NCI-H146 (cell line): ENCODE data around the gene DDC.
"Not testable (repeated sequence)": the region's sequence is repeated elsewhere in the genome, so short reads cannot be mapped to it uniquely, and the experiment has no call there.

ENCODE experiments used
- DNase-seq: peaks from one replicate; lab custom pipeline; 2025; lab: John Stamatoyannopoulos, UW

DDC gene

DNA sequence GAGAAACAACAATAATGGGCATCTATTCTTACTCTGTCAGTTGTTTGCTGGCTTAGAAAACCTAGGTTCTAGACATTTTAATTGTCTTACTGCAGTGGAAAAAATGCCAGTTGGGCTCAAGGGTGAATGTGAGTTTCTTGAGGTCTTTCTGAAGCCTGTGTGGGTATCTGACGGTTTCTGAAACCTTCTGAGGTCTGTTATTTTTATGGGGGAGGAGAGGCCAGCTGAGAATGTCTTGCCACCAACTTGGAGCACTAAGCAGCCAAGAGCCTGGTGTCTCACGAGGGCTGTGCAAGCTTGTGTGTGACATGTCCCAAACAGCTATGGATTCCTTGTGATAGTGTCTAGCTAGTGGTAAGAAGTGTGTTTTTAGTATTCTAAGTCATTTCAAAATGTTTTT, 24.2 kb upstream of the DDC start:
- DNase-seq, result no peak

- DNase-seq, result no peak
These were observed 23.7 kb upstream of the DDC start for GRCh38 chr7:50588937-50589336.

- no peak for DNase-seq
These were observed 22.5 kb upstream of the DDC start for GRCh38 chr7:50587737-50588136.

DNA sequence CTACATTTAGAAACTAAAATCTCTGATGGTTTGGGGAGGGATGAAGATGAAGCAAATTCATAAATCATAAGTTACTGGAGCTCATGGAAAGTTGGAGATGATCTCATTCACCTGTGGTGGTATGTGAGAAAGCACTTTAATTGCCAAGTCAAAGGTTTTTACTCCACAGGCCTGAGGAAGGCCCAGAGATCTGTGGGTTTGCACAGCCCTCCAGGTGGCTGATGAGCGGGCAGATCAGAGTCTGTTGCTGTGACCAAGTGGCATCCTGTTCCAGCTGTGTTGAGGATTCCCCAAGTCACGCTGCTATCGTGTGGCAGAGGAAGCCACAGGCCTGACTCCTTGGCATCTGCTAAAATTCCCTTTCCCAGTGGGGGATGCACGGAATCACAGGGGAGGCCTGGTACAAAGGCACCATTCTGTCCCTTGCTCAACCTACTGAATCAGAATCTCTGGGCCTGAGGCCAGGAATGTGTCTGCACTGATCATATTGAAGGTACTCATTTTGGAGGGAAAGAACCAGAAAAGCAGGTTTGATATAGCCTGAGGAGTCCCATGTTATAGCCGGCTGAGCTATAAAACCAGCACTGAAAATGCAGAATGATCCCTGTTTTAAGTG, 19.7 kb upstream of the DDC start:
- no peak for DNase-seq

GRCh38 chr7:50584386-50584785, 19.2 kb upstream of the DDC start:
- peak; percentile 96 for DNase-seq

- DNase-seq, result not testable (repeated sequence)
These were observed 18.1 kb upstream of the DDC start for GRCh38 chr7:50583295-50583694.

DNA sequence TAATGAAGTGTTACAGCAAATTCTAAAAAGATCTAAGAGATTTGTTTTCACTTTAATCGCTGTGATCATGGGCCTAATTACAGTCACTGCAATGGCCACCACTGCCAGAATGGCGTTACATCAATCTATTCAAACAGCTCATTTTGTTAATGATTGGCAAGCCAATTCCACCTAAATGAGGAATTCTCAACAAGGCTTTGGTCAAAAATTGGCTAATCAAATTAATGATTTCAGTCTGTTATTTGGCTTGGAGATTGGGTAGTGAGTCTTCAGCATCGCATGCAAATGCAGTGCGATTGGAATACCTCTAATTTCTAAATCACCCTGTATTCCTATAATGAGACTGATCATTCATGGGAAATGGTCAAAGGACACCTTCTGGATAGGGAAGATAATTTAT, 17.1 kb upstream of the DDC start:
- DNase-seq, result not testable (repeated sequence)

GRCh38 chr7:50580666-50581065, 15.5 kb upstream of the DDC start:
- DNase-seq, result not testable (repeated sequence)

DNA sequence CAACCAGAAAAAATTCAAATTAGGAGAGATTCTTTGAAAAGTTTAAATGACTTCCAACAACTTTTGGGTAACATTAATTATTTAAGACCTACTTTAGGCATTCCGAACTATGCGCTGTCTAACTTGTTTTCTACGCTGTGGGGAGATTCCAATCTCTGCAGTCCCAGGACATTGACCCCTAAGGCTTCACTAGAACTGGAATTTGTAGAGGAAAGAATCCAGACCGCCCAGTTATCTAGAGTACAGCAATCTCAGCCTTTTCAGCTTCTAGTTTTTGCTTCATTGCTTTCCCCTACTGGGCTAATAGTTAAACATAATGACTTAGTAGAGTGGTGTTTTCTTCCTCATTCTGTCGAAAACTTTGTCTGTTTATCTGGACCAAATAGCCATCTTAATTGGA, 14.9 kb upstream of the DDC start:
- no peak for DNase-seq

- DNase-seq, result peak; percentile 73
These were observed 12.9 kb upstream of the DDC start for GRCh38 chr7:50578105-50578504.

DNA sequence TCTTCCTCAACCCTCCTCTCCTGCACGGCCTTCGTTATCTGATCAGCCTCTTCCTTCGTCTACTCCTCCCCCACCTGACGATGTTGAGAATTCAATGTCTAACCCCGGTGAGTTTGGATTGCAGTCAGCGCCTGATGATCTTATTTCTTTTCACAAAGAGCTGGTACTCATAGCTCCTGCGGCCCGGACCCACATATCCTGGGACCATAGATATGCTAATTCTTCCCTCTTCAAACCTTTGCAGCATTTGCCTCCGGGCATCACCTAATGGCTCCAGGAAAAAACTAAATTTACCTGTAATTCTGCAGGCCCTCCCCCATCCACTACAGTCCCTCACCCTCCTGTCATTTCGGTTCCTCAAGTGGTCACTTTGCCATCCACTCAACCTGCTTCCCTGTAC, 12.4 kb upstream of the DDC start:
- no peak for DNase-seq

DNA sequence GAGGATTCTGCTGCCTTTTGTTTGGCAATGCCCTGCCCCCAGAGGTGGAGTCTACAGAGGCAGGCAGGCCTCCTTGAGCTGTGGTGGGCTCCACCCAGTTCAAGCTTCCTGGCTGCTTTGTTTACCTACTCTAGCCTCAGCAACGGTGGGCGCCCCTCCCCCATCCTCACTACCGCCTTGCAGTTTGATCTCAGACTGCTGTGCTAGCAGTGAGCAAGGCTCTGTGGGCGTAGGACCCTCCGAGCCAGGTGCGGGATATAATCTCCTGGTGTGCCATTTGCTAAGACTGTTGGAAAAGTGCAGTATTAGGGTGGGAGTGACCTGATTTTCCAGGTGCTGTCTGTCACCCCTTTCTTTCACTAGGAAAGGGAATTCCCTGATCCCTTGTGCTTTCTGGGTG, 11.2 kb upstream of the DDC start:
- not testable (repeated sequence) for DNase-seq

DNA sequence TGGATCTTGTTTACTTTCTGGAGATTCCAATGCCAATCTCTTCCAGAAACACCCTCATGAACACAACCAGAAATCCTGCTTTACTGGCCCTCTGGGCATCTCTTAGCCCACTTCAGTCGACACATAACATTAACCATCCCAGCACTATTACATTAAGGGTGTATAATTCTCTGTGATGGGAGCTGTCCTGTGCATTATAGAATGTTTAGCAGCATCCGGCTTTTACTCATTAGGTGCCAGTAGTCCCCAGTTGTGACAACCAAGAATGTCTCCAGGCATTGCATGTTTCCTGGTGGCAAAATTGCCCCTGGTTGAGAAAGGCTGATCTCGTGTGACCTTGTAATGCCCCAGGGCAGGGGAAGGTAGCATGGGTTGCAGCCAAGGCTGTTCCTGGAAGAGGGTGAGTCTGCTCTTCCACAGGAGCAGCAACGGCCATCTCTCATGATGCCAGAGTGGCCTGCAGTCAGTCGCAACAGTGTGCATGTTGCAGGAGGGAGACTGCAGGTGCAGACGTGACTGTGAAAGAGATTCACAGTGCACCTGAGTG, 2.6 kb upstream of the DDC start:
- DNase-seq, result no peak

DNA sequence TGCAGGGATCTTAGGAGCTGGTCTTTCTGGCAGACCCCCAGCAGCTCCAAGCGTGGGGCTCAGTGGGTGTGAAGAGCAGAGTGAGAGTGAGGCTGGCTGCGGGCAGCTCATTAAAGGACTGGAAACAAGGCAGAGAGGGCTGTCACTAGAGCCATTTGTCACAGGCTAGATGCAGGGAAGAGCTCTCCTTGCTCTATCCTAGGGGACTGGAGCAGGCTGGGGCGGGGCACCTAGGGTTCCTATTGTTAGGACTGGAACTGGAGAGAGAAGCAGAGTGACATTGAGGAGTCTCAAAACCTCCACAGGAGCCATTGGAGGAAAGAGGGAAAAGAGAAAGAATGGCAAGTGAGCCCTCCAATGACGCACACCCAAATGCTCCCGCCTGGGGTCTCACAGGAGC, 772 bp upstream of the DDC start:
- DNase-seq, result no peak

DNA sequence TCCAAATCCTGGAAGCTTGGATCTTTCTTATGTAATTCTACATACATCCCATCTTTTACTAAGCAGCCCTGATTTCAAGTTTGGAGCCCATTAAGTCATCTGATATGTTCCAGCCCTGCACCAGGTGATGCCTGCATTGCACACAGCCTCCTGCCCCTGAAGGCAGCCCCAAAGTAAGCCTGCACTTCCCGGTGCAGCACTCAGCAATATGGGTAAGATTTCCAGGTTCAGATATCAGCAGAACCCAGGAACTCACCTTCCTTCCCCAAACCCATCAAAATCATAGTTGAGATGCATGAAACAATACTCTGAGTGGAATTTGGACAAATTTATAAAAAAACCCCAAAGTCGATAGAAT, 333 bp upstream of the DDC start:
- DNase-seq, result no peak

GRCh38 chr7:50564171-50564570, 1.0 kb downstream of the DDC start:
- no peak for DNase-seq

GRCh38 chr7:50562136-50562535, 3.1 kb downstream of the DDC start:
- DNase-seq, result peak; percentile 35

- DNase-seq, result peak; percentile 97
These were observed 4.3 kb downstream of the DDC start for GRCh38 chr7:50560865-50561351.

GRCh38 chr7:50559881-50560280, 5.3 kb downstream of the DDC start:
- no peak for DNase-seq

DNA sequence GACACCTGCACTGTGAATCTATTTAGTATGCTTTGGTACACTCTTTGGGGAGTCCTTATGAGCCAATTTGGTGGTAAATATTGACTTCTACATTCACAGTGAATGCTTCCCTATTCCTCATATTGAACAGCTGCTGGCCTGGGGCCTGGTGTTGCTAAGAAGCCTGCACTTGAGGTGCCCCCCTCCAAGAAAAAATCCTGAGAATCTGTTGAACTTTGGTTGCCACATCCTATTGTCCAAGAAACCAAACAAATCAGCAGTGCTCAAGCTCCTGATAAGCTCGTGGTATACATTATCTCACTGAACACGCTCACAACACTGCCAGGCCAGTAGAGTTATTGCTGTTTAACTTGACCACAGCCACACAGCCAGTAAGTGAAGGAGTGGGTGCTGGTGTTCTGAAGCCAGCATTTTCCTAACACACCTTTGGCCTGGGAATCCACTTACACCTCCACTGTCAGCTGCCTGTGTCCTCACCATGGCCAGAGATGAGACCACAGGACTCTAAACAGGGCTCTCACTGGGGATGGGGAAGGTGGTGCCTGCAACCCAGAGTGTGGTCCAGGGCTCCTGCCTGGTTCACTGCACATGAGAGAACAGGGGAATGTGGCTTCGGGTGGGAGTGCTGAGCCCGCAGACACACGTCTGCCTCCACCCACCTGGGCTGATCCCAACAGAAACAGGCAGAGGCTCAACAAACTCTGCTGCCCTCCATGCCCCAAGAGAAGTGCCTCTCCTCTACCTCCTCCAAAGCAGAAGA, 6.7 kb downstream of the DDC start:
- DNase-seq, result peak; percentile 99

GRCh38 chr7:50557099-50557498, 8.1 kb downstream of the DDC start:
- DNase-seq, result no peak

- DNase-seq, result peak; percentile 36
These were observed 8.8 kb downstream of the DDC start for GRCh38 chr7:50556247-50556991.
